Amniotic epithelial cell (primary cell): ENCODE data around the gene DRD2.
"Not testable (repeated sequence)": the region's sequence is repeated elsewhere in the genome, so short reads cannot be mapped to it uniquely, and the experiment has no call there.

ENCODE experiments used
- DNase-seq: peaks from one replicate; pipeline ENCODE4 v3.0.0-alpha.2; 2010; ENCODE audit warnings: low read depth

DRD2 gene

DNA sequence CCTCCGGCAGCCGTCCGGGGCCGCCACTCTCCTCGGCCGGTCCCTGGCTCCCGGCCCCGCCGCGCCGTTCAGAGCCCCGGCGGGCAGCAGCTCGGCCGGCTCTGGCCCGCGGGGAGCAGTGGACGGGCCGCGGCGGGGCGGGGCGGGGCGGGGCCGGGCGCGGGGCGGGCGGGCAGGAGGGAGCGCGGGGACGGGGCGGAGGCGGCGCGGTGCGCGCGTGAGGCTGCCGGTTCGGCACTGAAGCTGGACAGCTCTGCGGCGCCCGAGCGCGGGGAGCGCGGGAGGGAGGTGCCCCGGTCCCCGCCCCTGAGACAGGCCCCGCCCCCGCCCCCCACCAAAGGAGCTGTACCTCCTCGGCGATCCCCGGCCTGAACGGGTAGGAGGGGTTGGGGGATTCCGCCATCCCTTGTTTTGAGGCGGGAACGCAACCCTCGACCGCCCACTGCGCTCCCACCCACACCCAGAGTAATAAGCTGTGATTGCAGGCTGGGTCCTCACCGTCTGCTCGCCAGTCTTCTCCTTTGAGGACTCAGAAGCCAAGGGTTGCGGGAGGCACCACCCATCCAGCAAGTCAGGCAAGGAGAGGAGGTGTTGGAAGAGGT lies at the start of gene DRD2:
Gene DRD2 (minus strand): TSS at position 239 of the 602 bp plus-strand sequence. CDS start 50,747 bp downstream, outside the sequence.
- no peak for DNase-seq

DNA sequence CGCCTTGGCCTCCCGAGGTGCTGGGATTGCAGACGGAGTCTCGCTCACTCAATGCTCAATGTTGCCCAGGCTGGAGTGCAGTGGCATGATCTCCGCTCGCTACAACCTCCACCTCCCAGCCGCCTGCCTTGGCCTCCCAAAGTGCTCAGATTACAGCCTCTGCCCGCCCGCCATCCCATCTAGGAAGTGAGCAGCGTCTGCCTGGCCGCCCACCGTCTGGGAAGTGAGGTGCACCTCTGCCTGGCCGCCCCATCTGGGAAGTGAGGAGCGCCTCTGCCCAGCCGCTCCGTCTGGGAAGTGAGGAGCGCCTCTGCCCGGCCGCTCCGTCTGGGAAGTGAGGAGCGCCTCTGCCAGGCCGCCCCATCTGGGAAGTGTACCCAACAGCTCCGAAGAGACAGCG lies 48.7 kb upstream of the DRD2 start:
- DNase-seq, result not testable (repeated sequence)

DNA sequence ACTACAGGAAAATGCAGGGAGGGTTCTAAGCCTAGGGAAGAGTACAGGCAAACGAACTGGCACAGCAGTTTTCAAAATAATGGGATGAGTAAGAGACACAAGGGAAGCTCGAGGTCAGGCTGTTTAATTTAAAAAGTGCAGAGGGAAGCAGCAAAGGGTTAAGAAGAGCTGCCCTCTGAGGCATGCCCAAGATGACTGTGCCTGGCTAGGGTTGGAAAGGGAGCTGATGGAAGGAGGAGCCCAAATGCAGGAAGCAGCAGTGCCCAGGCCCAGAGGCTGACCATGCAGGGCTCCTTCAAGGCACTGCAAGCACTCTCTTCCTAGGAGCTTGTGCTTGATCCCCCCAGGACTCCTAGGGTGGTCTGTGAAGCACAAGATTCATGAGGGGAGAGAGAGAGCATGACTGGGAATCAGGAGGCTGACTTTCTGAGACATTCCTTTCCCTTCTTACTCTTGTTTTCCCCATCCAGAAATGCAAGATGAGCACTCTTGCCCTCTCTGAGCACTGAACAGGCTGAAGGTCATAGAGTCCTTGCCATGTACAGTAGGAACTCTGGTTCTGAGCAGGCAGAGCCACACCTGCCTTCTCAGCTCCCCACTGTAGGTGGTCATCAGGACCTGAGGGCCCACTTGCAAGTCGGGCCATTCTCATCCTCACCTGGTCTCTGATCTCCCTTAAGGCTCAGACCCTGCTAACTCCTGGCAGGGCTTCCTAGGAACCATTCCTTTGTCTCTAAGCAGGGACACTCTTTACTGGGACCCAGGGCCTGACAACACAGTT lies 46.7 kb upstream of the DRD2 start:
- DNase-seq, result no peak

DNA sequence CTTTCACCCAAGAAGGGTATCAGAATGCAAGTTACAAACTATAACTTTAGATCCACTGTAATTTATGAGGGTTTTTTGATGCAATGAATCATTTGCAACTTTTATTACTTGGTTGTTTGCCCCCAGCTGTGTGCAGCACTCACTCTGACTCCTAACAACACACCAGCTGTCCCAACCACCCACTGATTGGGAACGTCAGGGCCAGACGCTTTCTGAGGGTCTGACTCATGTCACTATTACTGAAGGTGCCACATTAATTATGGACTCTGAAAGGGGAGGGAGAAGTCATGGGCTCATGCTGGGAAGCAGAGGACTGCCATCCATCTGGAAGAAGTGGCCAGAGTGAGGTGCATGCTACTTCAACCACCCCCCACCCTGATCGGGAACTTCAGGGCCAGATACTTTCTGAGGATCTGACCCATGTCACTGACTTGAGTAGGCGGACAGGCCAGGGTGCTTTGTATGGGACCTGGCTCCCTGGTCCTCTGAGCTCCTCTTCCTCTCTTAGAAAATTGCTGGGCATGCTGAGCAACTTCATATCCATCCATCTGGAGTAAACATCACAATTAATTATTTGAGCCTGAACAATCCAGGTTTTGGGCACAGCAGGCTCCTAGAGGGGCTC lies 44.9 kb upstream of the DRD2 start:
- no peak for DNase-seq

DNA sequence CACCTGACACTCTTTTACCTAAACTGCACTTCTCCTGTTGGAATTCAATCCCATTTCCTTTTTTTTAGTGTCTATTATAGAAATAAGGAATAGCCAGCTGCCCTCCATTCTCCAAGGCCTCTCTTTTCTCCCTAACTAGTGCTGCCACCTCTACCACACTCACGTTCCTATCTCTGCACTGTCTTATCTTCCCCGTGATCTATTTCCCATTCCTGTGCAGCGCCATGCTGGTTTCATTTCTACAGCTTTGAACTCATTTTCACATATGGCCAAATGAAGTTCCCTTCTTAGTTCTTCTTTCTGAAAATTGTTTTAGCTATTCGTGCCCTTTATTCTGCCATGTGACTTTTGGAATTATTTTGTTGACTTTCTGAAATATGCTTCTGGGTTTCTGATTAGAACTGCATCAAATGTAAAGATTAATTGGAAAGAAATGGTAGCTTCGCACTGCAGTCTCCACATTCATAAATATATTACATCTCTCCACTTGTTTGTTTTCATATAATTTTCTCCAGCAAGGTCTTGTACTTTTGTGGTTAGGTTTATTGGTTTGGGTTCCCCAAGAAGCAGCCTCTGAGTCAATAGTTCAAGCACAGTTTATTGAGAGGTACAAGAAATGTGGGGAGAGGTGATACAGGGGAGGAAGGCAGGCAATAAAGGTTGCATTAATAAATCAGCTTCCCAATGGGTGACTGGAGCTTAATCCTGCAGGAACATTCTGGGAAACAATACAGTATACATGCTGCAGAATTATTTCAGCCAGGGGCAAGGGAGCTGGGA lies 43.7 kb upstream of the DRD2 start:
- DNase-seq, result no peak

DNA sequence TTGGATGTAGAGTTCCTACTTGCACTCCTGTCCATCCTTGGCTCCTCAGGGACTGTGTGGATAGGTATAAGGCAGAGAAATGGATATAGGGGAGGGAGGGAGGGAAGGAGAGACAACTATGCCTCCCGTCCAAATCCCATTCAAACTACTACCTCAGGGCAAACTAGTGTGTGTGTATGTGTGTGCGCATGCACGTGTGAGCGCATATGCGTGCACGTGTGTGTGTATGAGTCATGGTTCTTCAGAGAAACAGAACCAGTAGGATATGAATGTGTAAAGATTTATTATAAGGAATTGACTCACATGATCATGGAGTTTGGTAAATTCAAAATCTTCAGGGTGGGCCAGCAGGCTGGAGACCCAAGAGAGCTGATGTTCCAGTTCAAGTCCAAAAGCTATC lies 42.2 kb upstream of the DRD2 start:
- no peak for DNase-seq

DNA sequence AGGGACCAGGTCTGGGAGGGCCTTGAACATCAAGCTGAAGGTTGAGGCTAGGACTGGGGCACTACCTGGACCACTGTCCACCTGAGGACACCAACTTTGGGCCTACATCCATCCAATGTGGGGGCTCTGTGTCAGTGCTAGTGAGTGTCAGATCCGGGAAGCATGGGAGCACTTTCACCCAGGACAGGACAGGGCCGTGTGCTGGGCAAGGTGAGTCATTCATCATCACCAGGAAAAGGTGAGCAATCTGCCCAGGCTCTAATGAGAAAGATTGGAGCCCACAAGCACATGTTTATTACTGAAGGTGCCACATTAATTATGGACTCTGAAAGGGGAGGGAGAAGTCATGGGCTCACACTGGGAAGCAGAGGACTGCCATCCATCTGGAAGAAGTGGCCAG lies 39.7 kb upstream of the DRD2 start:
- DNase-seq, result no peak

DNA sequence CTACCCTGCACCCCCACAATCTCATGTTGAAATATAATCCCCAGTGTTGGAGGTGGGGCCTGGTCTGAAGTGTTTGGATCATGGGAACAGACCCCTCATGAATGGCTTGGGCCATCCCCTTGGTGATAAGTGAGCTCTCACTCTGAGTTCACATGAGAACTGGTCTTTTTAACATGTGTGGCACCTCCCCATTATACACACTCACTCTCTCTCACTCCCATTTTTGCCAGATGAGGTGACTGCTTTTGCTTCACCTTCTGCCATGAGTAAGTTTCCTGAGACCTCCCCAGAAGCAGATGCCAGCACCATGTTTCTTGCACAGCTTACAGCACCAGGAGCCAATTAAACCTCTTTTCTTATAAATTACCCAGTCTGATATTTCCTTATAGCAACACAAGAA lies 32.1 kb upstream of the DRD2 start:
- no peak for DNase-seq

DNA sequence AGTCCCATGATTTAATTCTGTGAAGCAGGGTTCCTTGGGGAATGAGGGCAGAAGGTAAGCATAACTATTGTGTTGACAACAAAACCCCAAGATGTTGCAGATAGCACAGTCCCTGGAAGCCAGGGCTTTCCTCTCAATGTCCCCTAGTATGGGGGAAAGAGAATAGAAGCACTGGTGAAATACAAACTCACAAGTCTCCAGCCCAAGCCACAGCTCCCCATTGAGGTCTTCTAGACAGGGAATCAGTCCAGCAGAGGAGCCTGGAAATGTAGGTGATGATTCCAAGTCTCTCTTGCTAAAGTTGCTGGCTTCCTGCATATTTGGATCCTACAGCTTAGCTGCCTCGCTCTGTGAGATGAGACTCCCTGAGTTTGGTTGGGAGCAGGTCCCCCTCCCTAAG lies 31.7 kb upstream of the DRD2 start:
- DNase-seq, result no peak

DNA sequence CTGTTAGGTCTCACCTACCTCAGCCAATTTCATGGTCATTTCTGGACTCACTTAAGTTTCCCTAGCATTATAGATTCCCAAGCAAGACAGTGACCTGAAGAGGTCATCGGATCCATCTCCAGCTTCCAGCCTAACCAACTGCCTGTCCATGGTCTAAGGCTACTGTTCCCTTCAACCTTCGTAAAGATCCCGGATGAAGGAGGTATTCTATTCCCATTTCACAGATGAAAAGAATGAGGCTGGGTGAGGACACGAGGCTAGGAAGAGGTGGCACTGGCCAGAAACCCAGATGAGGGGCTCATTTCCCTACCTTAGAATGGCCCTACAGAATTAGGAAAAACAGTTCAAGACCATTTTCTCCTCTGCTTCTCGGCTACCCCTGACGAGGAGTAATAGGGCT lies 31.3 kb upstream of the DRD2 start:
- no peak for DNase-seq

DNA sequence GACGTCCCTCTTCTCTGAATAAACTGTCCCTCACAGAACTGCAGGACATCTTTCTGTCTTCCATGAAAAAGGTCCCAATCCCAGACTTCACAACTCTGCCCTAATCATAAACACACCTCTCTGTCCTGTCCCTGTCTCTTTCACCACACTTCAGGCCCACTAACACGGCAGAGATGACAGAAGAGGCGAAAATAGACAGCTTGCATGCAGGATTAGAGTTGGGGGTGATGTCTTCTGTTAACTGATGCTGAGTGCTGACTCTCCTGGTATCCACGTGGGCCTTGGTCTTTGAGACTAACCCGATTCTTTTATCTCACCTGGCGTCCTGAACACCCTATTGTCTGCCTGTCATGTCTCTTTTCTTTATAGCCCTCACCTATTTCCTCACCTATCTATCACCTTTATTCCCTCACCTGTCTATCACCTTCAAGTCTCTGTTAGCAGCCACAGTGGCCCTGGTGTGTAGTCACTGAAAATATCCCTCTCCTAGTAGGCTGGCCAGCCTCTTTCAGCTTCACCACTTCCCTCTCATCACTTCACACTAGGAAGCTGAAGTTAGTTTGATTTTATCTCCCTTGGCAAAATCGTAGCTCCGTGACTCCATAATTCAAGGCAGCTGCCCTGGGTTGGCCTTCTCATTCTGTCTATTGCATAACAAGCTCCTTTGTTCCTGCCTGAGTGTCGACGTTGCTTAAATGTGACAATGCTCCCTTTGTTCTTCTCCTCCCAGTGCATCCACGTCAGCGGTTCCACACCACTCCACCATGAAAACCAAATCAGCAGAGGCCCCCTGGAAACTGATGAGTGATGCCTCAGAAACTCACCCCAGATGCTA lies 30.6 kb upstream of the DRD2 start:
- no peak for DNase-seq

DNA sequence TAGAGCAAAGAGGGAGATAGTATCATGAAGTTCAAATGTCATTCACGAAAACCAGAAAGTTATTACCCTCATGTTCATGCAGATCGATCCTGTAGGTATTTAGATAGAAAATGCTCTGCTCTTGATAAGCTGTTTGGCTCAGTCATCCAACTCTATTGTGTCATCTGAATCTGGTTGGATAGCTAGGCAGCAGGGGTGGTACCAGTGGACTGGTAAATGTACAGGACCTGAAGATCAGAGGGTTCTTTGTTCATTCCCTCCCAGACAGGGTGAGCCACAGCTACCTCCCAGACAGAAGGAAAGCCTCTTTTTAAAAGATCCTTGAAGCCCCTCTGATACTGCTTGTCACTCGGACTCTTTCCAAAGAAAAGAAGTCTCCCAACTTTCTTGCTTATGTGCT lies 29.8 kb upstream of the DRD2 start:
- DNase-seq, result no peak

DNA sequence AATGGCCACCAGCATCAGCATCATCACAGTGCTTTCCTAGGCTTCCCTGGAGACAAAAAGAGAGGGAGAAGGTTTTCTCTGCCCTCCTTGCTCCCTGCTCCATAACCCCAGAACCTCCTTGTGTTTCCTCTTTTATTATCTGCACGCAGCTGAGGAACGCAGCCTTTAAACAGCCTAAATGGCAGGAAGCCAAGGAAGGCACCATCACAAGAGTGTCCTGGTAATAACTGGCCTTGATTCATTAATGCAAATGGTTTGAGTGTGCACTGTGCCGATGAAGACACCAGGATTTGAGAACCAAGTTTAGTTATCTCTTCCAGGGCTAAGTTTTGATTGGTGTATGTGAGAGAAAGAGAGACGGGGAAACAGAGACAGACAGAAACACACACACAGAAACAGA lies 29.4 kb upstream of the DRD2 start:
- no peak for DNase-seq

DNA sequence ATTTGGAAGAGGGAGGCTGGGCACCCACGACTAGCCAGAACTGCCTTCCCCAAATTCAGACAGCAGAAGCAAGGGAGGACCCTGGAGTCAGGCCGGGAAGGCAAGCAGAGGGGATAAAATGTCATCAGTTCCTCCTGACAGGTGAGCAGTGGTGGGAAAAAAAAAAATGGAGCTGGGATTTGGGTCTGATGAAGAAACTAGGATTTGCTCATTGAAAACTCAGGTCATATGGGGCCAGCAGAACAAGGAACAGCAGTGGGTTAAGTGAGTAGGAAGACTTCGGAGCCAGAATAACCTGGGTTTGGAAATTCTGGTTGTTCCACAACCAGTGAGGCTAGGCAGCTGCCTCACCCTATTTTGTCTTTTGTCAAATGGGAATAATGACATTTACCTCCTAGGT lies 28.9 kb upstream of the DRD2 start:
- no peak for DNase-seq

DNA sequence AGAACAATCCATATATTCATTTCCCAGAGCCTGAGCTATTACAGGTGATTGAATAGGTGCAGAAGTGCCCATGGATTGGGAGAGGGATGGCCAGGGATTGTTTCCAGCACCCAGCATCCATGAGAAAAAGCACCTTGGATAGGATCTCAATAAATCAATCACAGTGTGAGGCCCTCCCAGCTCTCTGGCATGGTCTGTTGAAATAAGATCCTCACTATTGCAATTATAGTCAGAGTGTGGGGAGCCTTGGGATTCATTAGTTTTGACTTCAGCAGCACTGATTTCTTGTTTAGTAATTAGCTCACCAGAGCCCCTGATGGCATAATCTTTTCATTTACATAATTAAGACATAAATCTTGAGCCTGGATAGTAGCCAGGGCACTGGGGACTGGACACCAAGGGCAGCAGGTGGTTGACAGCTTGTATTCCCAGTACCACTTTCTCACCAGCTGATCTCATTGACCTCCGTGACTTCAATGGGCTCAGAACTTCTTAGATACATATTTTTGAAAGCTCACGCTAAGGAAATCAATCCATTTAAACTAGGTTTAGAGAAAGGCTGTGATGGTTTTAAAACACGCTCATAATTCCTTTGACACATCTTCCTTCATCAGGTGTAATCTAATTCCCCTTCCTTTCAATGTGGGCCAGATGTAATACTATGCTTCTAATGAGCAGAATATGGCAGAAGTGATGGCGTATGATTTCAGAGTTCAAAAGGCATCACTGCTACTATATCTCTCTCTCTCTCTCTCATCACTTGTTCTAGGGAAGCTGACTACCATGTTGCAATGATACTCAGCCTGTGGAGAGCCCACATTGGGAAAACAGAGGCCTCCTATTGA lies 22.1 kb upstream of the DRD2 start:
- no peak for DNase-seq

DNA sequence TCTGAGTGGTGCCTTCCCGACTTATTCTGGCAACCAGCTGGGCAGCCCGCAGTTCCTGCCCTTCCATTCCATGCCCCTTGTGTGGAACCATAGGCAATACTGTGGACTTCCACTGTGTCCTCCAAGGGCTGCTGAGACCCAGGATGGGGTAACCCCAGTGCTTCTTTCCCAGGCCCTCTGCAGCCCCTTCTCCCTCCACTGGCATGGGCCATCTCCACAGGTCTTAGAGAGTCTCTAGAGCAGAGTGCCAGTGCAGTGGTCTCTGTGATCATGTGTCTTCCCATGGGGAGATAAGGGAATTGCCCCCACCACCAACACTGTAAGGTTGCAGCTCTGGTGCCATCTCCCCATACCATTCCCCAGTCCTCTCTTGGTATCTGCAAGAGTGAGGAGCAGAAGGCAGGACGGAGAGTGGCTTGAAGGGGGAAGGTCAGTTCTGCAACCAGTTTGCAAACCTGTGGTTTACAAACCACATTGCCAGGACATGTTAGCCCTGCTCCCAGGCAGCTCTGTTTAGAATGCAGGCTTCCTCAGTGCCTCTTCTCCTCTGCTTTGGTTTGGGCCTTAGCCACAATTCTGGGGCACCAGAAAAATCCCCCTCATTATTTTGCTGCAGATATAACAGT lies 20.9 kb upstream of the DRD2 start:
- no peak for DNase-seq

DNA sequence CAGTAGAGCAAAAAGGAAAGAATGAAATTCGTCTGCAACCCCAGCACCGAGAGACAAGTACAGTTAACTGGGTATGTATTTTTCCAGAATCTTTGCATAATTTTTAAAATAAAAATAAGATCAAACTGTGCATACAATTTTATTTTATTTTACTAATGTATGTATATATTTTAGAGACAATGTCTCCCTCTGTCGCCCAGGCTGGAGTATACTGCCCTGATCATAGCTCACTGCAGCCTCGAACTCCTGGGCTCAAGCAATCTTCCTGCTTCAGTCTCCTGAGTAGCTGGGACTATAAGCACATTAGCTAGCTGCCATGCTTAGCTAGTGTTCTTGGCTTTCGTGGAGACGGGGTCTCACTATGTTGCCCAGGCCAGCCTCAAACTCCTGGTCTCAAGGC lies 18.8 kb upstream of the DRD2 start:
- DNase-seq, result no peak

DNA sequence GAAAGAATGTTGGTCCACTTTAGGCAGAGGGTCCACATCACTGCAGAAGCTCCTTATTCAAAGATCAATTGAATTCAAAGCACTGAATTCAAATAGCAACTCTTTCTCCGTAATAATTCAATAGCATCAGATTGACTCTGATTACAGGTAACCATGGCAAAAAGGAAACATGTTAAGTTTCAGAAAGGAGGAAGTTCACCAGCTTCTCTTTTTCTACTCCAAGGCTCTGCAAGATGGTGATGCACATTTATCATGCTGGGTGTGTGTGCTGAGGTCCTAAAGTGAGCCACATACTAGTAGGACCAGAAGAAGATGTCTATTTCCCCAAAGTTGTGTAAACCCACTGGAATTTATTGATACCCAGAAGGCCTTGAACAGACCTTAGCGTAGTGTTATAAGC lies 18.0 kb upstream of the DRD2 start:
- DNase-seq, result no peak

DNA sequence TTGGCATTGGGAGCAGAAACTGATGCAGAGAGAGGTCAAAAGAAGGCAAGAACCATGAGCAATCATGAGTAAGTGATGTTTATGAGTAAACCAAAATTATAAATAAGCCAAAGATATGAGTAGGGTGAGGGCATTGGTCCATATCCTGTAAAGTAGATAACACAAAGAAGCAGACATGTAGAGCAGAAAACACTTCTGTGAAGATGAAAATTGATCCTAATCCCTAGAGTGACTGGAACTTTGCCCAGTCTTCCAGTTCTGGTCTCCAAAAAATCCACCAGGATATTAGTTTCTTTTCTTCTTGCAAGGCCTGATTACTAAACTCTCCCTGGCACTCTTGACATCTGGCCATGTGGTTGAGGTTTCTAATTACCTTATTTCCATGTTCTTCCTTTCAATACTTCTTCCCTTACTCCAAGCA lies 13.7 kb upstream of the DRD2 start:
- peak; percentile 33 for DNase-seq

DNA sequence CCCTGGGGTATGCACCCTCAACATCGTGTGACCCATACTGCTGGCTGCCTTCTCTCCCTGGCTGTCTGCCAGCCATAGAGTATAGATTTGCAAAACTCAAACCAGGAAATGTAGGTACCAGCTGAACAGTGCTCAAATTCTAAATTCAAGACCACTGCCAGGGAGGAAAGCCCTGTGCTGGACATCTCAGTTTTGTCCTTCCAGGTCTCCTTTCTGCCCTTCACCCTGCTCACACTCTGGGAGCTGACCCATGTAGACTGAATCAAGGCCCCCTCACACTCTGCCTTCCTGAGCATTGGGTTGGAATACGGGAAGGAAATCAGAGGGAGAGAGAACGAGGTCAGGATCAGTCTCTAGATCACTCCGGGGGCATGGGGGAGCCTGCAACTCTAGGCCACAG lies 12.4 kb upstream of the DRD2 start:
- no peak for DNase-seq
